Measurements from ENCODE around the gene CAPZA2. TPM values are rescaled to one million over a fixed set of nuclear protein-coding genes. Genes with fewer than 3 reads are reported as not detected.

CAPZA2 gene
- total and polyA plus RNA-seq, 9 of the 15 experiments (the other 6 are each of a cell fraction or from before 2014, with no cell fraction given) = 67.0 to 524 (median 176) TPM

DNA sequence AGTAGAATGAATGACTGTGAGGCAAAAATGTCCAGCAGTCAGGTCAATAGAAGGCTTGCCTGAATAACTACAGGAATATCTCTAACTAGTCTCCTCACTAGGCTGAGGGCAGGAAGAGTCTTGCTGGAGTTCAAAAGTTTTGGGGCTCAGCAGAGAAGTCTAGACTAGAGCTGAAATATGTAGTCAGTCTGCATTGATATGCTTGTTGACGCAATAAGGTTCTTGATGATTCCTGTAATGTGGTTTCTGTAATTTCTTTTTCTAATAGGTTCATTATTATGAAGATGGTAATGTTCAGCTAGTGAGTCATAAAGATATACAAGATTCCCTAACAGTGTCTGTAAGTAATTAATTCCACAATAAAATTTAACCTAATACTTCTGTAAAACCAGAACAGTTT lies 49.4 kb downstream of the CAPZA2 start:
- WGBS (ENCODE audit: insufficient coverage, low coverage, missing lambda C conversion rate) = 100% methylated on average over 1 of the region's 1 CpG
- no peak overlapping the region for H3K27ac ChIP-seq (ENCODE audit: extremely low read depth, low read depth, low read length)
- H4K20me1 ChIP-seq (replicated peaks; ENCODE audit: control insufficient read depth, insufficient read depth, low read length) = no peaks in the 10 kb centered on the region
- peaks cover 84% of the 10 kb centered on the region for H3K36me3 ChIP-seq (ENCODE audit: control insufficient read depth, insufficient read depth, low read length)
- H3K4me2 ChIP-seq (ENCODE audit: insufficient read depth, low read length) = no peak overlapping the region
- no peaks in the 10 kb centered on the region for H3K4me1 ChIP-seq (replicated peaks in 1 of 2; ENCODE audit: control insufficient read depth in 2 of 2, insufficient read depth in 2 of 2, low read length in 2 of 2)
- intact Hi-C loops (cut with micrococcal nuclease) (no loop called here), in situ Hi-C loops (cut with MboI) (no loop called here)
- ChIA-PET CTCF (ENCODE audit: low intra/inter-chr PET ratio) (no interaction called here), POLR2A (interaction anchor here (0.7 to 1.1 kb wide), 3 partner anchors 17 to 58 kb away, joined by 3 to 4 read pairs (median 4); no protein-coding TSS in a partner anchor)
- H3K9me1 ChIP-seq (ENCODE audit: control insufficient read depth, insufficient read depth, low read length) = no peaks in the 10 kb centered on the region
- no peak overlapping the region for H2AFZ ChIP-seq (ENCODE audit: low read depth, low read length)
- TF ChIP-seq POLR2AphosphoS5 (IDR thresholded peaks at IDR 0.05; ENCODE audit: control insufficient read depth, insufficient read depth, low read depth, low read length) (no peak), NFE2L1 (tag; IDR thresholded peaks at IDR 0.05; ENCODE audit: borderline replicate concordance, low read depth) (no peak), ZNF347 (CRISPR knock-in tag; IDR thresholded peaks at IDR 0.05; ENCODE audit: low read depth) (no peak), CC2D1A (IDR thresholded peaks at IDR 0.05) (no peak), SMARCE1 (IDR thresholded peaks at IDR 0.05) (no peak), CBFA2T3 (IDR thresholded peaks at IDR 0.05) (no peak), TEAD2 (tag; IDR thresholded peaks at IDR 0.05) (no peak)
- BruUV-seq (replicated peaks) = no TSS peak
- H3K9me3 ChIP-seq (replicated peaks; ENCODE audit: control insufficient read depth, insufficient read depth, low read depth, low read length) = no peaks in the 10 kb centered on the region
- no peaks in the 10 kb centered on the region for H3K79me2 ChIP-seq (ENCODE audit: control insufficient read depth, insufficient read depth, low read length)
- H3K4me3 ChIP-seq = no peak overlapping the region
- no peaks in the 10 kb centered on the region for H3K27me3 ChIP-seq (ENCODE audit: control insufficient read depth in 2 of 2, insufficient read depth in 2 of 2, low read length in 2 of 2)
- FAIRE-seq (no peak), DNase-seq (ENCODE audit: extremely low read depth in 1 of 4, low spot score in 3 of 4) (no peak), ATAC-seq (no peak)
- no peak overlapping the region for H3K9ac ChIP-seq (ENCODE audit: insufficient read depth in 1 of 2, low read depth in 2 of 2, low read length in 2 of 2)

Measured in K562 (cell line).